HCT116 (cell line): ENCODE measurements around the gene HES6. TPM values are rescaled to one million over a fixed set of nuclear protein-coding genes. Genes with fewer than 3 reads are reported as not detected.

Experiments used
- ATAC-seq: fragments of 200-7000 bp; cut with Tn5 transposase; 2 replicates; pipeline ENCODE4 v1.9.1; 2020; ENCODE audit warnings: mild to moderate bottlenecking, moderate library complexity
- Bru-seq: library from RNA; stranded (reverse); fragments of 400-500 nt; gene quantifications from one replicate; lab custom pipeline; 2021; lab: Mats Ljungman, UMichigan
- BruChase-seq, 2 experiments: library from RNA; stranded (reverse); fragments of 400-500 nt; gene quantifications; one replicate each; lab custom pipeline; 2021; lab: Mats Ljungman, UMichigan
- BruUV-seq: library from RNA; stranded (reverse); fragments of 400-500 nt; replicated peaks from 2 replicates; lab custom pipeline; 2021; lab: Mats Ljungman, UMichigan
- CTCF ChIA-PET: fragments of 300-600 bp; sonication (Branson Sonifier 250); formaldehyde crosslinking; loops from one replicate; lab custom pipeline; 2021; ENCODE audit warnings: antibody characterized with exemption; lab: Charles Lee
- POLR2A ChIA-PET: fragments of 300-600, 350-600 bp; sonication (Branson Sonifier 250); formaldehyde crosslinking; loops from one replicate; lab custom pipeline; 2021; ENCODE audit warnings: antibody characterized with exemption; lab: Charles Lee
- RAD21 ChIA-PET, 2 experiments: fragments of 300-600 bp; sonication (Branson Sonifier 250); formaldehyde crosslinking; loops; one replicate each; lab custom pipeline; 2023; ENCODE audit warnings: low total read pairs in 2 of 2; ENCODE audit not compliant: uncharacterized antibody in 2 of 2, unreplicated experiment in 2 of 2, low non-redundant PET in 1 of 2; lab: Charles Lee
- DNase-seq: peaks from one replicate; pipeline ENCODE4 v3.0.0-alpha.2; 2010; ENCODE audit warnings: low read depth, low spot score
- H2AFZ ChIP-seq: fragments of 200-600 bp; shearing (Covaris generic), sonication (generic); 2 replicates; pipeline ENCODE4 v1.6.1; 2017; ENCODE audit warnings: low read depth, mixed run types, mixed read lengths, antibody characterized with exemption, low read length; ENCODE audit not compliant: poor library complexity, severe bottlenecking
- H3K27ac ChIP-seq: 2 replicates; pipeline ENCODE4 v1.5.1; 2012; ENCODE audit warnings: low read depth, low read length
- H3K27me3 ChIP-seq: fragments of 200-600 bp; sonication (generic); 2 replicates; pipeline ENCODE4 v1.6.1; 2016; ENCODE audit warnings: mixed run types, low read length, mixed read lengths; ENCODE audit not compliant: insufficient read depth
- H3K36me3 ChIP-seq, 2 experiments: fragments of 200-500 bp in 1 of 2; fragments of 200-600 bp in 1 of 2; sonication (Bioruptor generic) in 1 of 2; sonication (generic) in 1 of 2; 2 replicates each; pipeline versions ENCODE4 v1.5.1 to v1.6.1; 2014 to 2016; ENCODE audit warnings: low read length in 2 of 2, inconsistent platforms in 1 of 2, mixed read lengths in 1 of 2, mixed run types in 1 of 2; ENCODE audit not compliant: insufficient read depth in 2 of 2, control insufficient read depth in 1 of 2
- H3K4me1 ChIP-seq, 2 experiments: fragments of 200-600 bp in 1 of 2; sonication (generic) in 1 of 2; 2 replicates each; pipeline versions ENCODE4 v1.5.1 to v1.6.1; 2012 to 2017; ENCODE audit warnings: low read length in 2 of 2, inconsistent platforms in 1 of 2, mild to moderate bottlenecking in 1 of 2, mixed read lengths in 1 of 2, mixed run types in 1 of 2, moderate library complexity in 1 of 2; ENCODE audit not compliant: insufficient read depth in 2 of 2, control insufficient read depth in 1 of 2
- H3K4me2 ChIP-seq: fragments of 200-600 bp; sonication (generic); 2 replicates; pipeline ENCODE4 v1.6.1; 2017; ENCODE audit warnings: mixed run types, low read length, mixed read lengths
- H3K4me3 ChIP-seq, 2 experiments: fragments of 200-600 bp in 1 of 2; sonication (generic) in 1 of 2; replicated peaks in 1 of 2; 2 replicates each; pipeline ENCODE4 v1.5.1; 2011 to 2016; ENCODE audit warnings: low read length in 2 of 2, control low read depth in 1 of 2, low read depth in 1 of 2, mild to moderate bottlenecking in 1 of 2, mixed read lengths in 1 of 2, mixed run types in 1 of 2
- H3K79me2 ChIP-seq: fragments of 200-600 bp; sonication (generic); 2 replicates; pipeline ENCODE4 v1.6.1; 2017; ENCODE audit warnings: mild to moderate bottlenecking, mixed run types, low read length, moderate library complexity, mixed read lengths; ENCODE audit not compliant: insufficient read depth
- H3K9ac ChIP-seq: fragments of 200-600 bp; sonication (generic); 2 replicates; pipeline ENCODE4 v1.6.1; 2016; ENCODE audit warnings: low read length, mixed read lengths
- H3K9me2 ChIP-seq: fragments of 200-600 bp; sonication (generic), shearing (Covaris generic); 2 replicates; pipeline ENCODE4 v1.6.1; 2017; ENCODE audit warnings: mixed run types, mild to moderate bottlenecking, moderate library complexity; ENCODE audit not compliant: insufficient read depth
- H3K9me3 ChIP-seq, 2 experiments: fragments of 200-500 bp in 1 of 2; fragments of 200-600 bp in 1 of 2; sonication (Bioruptor generic) in 1 of 2; sonication (generic) in 1 of 2; 2 replicates each; pipeline ENCODE4 v1.6.1; 2014 to 2017; ENCODE audit warnings: low read length in 2 of 2, mixed read lengths in 2 of 2, inconsistent platforms in 1 of 2, low read depth in 1 of 2, mild to moderate bottlenecking in 1 of 2, mixed run types in 1 of 2, moderate library complexity in 1 of 2; ENCODE audit not compliant: control insufficient read depth in 1 of 2, insufficient read depth in 1 of 2
- H4K20me1 ChIP-seq: fragments of 200-600 bp; sonication (generic), shearing (Covaris generic); 2 replicates; pipeline ENCODE4 v1.6.1; 2017; ENCODE audit warnings: mixed run types, mild to moderate bottlenecking, moderate library complexity; ENCODE audit not compliant: insufficient read depth
- CEBPB ChIP-seq: IDR thresholded peaks from 2 replicates; pipeline ENCODE4 v1.6.1; 2012; ENCODE audit warnings: low read depth
- EGR1 ChIP-seq: IDR thresholded peaks from 2 replicates; pipeline ENCODE4 v1.6.1; 2012; ENCODE audit warnings: low read depth
- MAX ChIP-seq: IDR thresholded peaks from 2 replicates; pipeline ENCODE4 v1.6.1; 2012
- POLR2A ChIP-seq: IDR thresholded peaks from 2 replicates; pipeline ENCODE4 v1.7.0; 2011; ENCODE audit warnings: borderline replicate concordance; ENCODE audit not compliant: insufficient read depth, insufficient read length; ENCODE audit errors: extremely low read depth
- POLR2AphosphoS5 ChIP-seq: IDR thresholded peaks from 2 replicates; pipeline ENCODE4 v1.6.1; 2011; ENCODE audit warnings: mild to moderate bottlenecking, low read depth, low read length, moderate library complexity
- SIN3A ChIP-seq: IDR thresholded peaks from 2 replicates; pipeline ENCODE4 v1.6.1; 2012; ENCODE audit warnings: low read depth
- SP1 ChIP-seq: IDR thresholded peaks from 2 replicates; pipeline ENCODE4 v1.6.1; 2012; ENCODE audit warnings: low read depth
- SRF ChIP-seq: IDR thresholded peaks from 2 replicates; pipeline ENCODE4 v1.6.1; 2012; ENCODE audit warnings: low read depth
- TCF7L2 ChIP-seq: IDR thresholded peaks from 2 replicates; pipeline ENCODE4 v1.7.0; 2011; ENCODE audit warnings: borderline replicate concordance, inconsistent platforms; ENCODE audit not compliant: insufficient read depth, insufficient read length; ENCODE audit errors: extremely low read depth
- ZFX ChIP-seq: fragments of 450-650 bp; IDR thresholded peaks from 2 replicates; pipeline ENCODE4 v1.6.1; 2017
- ZNF274 ChIP-seq: fragments of 200-500 bp; sonication (Bioruptor generic); IDR thresholded peaks from 2 replicates; pipeline ENCODE4 v1.6.1; 2014; ENCODE audit warnings: mild to moderate bottlenecking, low read depth, low read length, inconsistent platforms
- intact Hi-C: fragments of 100-400 bp; cut with micrococcal nuclease; formaldehyde crosslinking; loops from 2 replicates; pipeline ENCODE4 v1.10.0; 2022
- long read RNA-seq: library from polyadenylated mRNA; unstranded; transcript quantifications from one replicate; pipeline ENCODE4 v2.0.0, GENCODE V29; 2021; ENCODE audit not compliant: unreplicated experiment
- polyA plus RNA-seq: library from polyadenylated mRNA; unstranded; fragments of >200 nt; gene quantifications from 2 replicates; pipeline ENCODE4 v1.2.1, GENCODE V29; 2012; ENCODE audit warnings: missing spikeins
- total RNA-seq: library from RNA; stranded (reverse); gene quantifications from one replicate; pipeline ENCODE4 v1.2.1, GENCODE V29; 2021; ENCODE audit not compliant: unreplicated experiment

Gene HES6, protein sequence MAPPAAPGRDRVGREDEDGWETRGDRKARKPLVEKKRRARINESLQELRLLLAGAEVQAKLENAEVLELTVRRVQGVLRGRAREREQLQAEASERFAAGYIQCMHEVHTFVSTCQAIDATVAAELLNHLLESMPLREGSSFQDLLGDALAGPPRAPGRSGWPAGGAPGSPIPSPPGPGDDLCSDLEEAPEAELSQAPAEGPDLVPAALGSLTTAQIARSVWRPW
- total RNA-seq (47.8 TPM), Bru-seq, nascent RNA (percentile 61 among the genes with signal in this experiment), BruChase-seq, experiment 1, labeled RNA remaining after a 6-hour chase (percentile 90 among the genes with signal in this experiment), BruChase-seq, experiment 2, labeled RNA remaining after a 2-hour chase (percentile 89 among the genes with signal in this experiment)
- 31.0 and 34.8 TPM in 2 replicates for polyA plus RNA-seq
- long read RNA-seq, transcript HES6-203 (3 exons, 1,600 nt): major isoform, 38 of 102 reads
- long read RNA-seq, transcript HES6-201 (4 exons, 1,454 nt): minor isoform, 29 of 102 reads
- long read RNA-seq, partial matches to known transcripts: 3 of 102 reads
- long read RNA-seq, other reads (novel, unspliced or antisense): 31 of 102 reads

- H3K9me3 ChIP-seq: no peaks in the 10 kb centered on the region
- no peaks in the 10 kb centered on the region for H3K36me3 ChIP-seq
- RAD21 ChIA-PET: no interaction called here
- H2AFZ ChIP-seq: peak within 1 kb of the TSS; percentile 50
- CTCF ChIA-PET: interaction anchor here (1.3 kb wide), 1 partner anchor 23 kb away, joined by 5 read pairs; no protein-coding TSS in a partner anchor
- H3K79me2 ChIP-seq: no peaks in the 10 kb centered on the region; the same call in 1 of the 2 replicates
- peak within 1 kb of the TSS; percentile 99 for H3K4me2 ChIP-seq
- TF ChIP-seq SRF: no peak
- TF ChIP-seq EGR1: no peak
- no peak for TF ChIP-seq CEBPB
- TF ChIP-seq POLR2A: peak; percentile 97
- TF ChIP-seq SIN3A: peak; percentile 52; the same call in 1 of the 2 replicates
- peak; percentile 46; the same call in 1 of the 2 replicates for TF ChIP-seq SP1
- TF ChIP-seq ZFX: peak; percentile 21; the same call in 1 of the 2 replicates
- TF ChIP-seq TCF7L2: no peak
- no peak for TF ChIP-seq ZNF274
- TF ChIP-seq MAX: 0 out of 2 replicates have a peak, but pooled peaks have one; percentile 19
- peak; percentile 99 for TF ChIP-seq POLR2AphosphoS5
- peak; percentile 65 for DNase-seq
- H3K9me2 ChIP-seq: no peaks in the 10 kb centered on the region
- no TSS peak for BruUV-seq
- peak within 1 kb of the TSS; percentile 73 for H3K9ac ChIP-seq
- H3K4me1 ChIP-seq: peaks cover 13 to 29% of the 10 kb centered on the region in 2 experiments
- no peaks in the 10 kb centered on the region for H4K20me1 ChIP-seq
- H3K4me3 ChIP-seq: peak within 1 kb of the TSS; percentile 56 to 69
- intact Hi-C loops: no loop called here
- ATAC-seq: peak; percentile 86
- peak within 1 kb of the TSS; percentile 75; the same call in 1 of the 2 replicates for H3K27ac ChIP-seq
- no peaks in the 10 kb centered on the region for H3K27me3 ChIP-seq
- POLR2A ChIA-PET: interaction anchor here (0.6 kb wide), 1 partner anchor 18 kb away, joined by 3 read pairs; no protein-coding TSS in a partner anchor
Observed at GRCh38 chr2:238239863-238240756, at the start of gene HES6. HES6 (minus strand) TSS chr2:238240038; CDS start chr2:238239905, 133 bp downstream.
